Panc1 (cell line): Measurements from ENCODE around the gene AKAP13. TPM values are rescaled to one million over a fixed set of nuclear protein-coding genes. Genes with fewer than 3 reads are reported as not detected.

ENCODE experiments used
- ATAC-seq: fragments of 200-7000 bp; cut with Tn5 transposase; 2 replicates; pipeline ENCODE4 v1.9.1; 2020; ENCODE audit warnings: mild to moderate bottlenecking, moderate library complexity
- BruUV-seq: library from RNA; stranded (reverse); fragments of 400-500 nt; replicated peaks from 2 replicates; lab custom pipeline; 2021; lab: Mats Ljungman, UMichigan
- CTCF ChIA-PET: fragments of 300-600 bp; sonication (Branson Sonifier 250); formaldehyde crosslinking; loops from one replicate; lab custom pipeline; 2022; ENCODE audit warnings: antibody characterized with exemption; lab: Charles Lee
- POLR2A ChIA-PET: fragments of 300-600 bp; sonication (Branson Sonifier 250); formaldehyde crosslinking; loops from one replicate; lab custom pipeline; 2022; ENCODE audit warnings: antibody characterized with exemption; lab: Charles Lee
- DNase-seq: peaks from one replicate; pipeline ENCODE4 v3.0.0-alpha.2; 2010; ENCODE audit warnings: low read depth, low spot score
- H3K27ac ChIP-seq: 2 replicates; pipeline ENCODE4 v1.5.1; 2011; ENCODE audit warnings: mild to moderate bottlenecking, low read length, inconsistent platforms
- H3K27me3 ChIP-seq: fragments of 200-500 bp; sonication (Bioruptor generic); 2 replicates; pipeline ENCODE4 v1.6.0; 2014; ENCODE audit warnings: low read length, inconsistent platforms; ENCODE audit not compliant: control insufficient read depth, insufficient read depth
- H3K36me3 ChIP-seq: fragments of 200-500 bp; sonication (Bioruptor generic); 2 replicates; pipeline ENCODE4 v1.5.1; 2014; ENCODE audit warnings: inconsistent platforms, mild to moderate bottlenecking, low read length, moderate library complexity; ENCODE audit not compliant: control insufficient read depth, insufficient read depth
- H3K4me1 ChIP-seq: 2 replicates; pipeline ENCODE4 v1.5.1; 2011; ENCODE audit warnings: inconsistent platforms, mild to moderate bottlenecking, low read length, moderate library complexity; ENCODE audit not compliant: control insufficient read depth, insufficient read depth
- H3K4me3 ChIP-seq, 2 experiments: 2 replicates each; pipeline ENCODE4 v1.5.1; 2011 to 2012; ENCODE audit warnings: low read depth in 2 of 2, low read length in 2 of 2, mild to moderate bottlenecking in 2 of 2, inconsistent platforms in 1 of 2, moderate library complexity in 1 of 2
- H3K9me3 ChIP-seq: fragments of 200-500 bp; sonication (Bioruptor generic); 2 replicates; pipeline ENCODE4 v1.5.1; 2014; ENCODE audit warnings: low read depth, mild to moderate bottlenecking, inconsistent platforms, low read length, moderate library complexity; ENCODE audit not compliant: control insufficient read depth, insufficient read depth
- CTCF ChIP-seq: fragments of 450-650 bp; IDR thresholded peaks from 2 replicates; pipeline ENCODE4 v1.5.1; 2017; ENCODE audit warnings: mild to moderate bottlenecking
- POLR2AphosphoS5 ChIP-seq: IDR thresholded peaks from 2 replicates; pipeline ENCODE4 v1.6.1; 2012; ENCODE audit warnings: mild to moderate bottlenecking, low read depth, low read length, moderate library complexity
- SIN3A ChIP-seq: IDR thresholded peaks from 2 replicates; pipeline ENCODE4 v1.6.1; 2012; ENCODE audit warnings: low read depth, mild to moderate bottlenecking, low read length, moderate library complexity, borderline replicate concordance; ENCODE audit not compliant: insufficient read depth
- TCF7L2 ChIP-seq: IDR thresholded peaks from 2 replicates; pipeline ENCODE4 v1.6.1; 2011; ENCODE audit warnings: mild to moderate bottlenecking, low read depth, low read length, inconsistent platforms
- in situ Hi-C: cut with HindIII; loops from 2 replicates; pipeline ENCODE4 v1.10.0; 2016; ENCODE audit warnings: low sequenced_read_pairs, low pct_unique_long_range_greater_than_20kb
- intact Hi-C: fragments of 100-400 bp; cut with micrococcal nuclease; formaldehyde crosslinking; loops from one replicate; pipeline ENCODE4 v1.10.0; 2022; ENCODE audit not compliant: unreplicated experiment
- total RNA-seq: library from RNA; stranded (reverse); gene quantifications from one replicate; pipeline ENCODE4 v1.2.1, GENCODE V29; 2021; ENCODE audit not compliant: unreplicated experiment
- TF ChIP-seq, protein P1 (sequence below), 2 experiments: IDR thresholded peaks; 2 replicates each; pipeline ENCODE4 v1.6.1; 2011 to 2012; ENCODE audit warnings: low read depth in 2 of 2, control low read depth in 1 of 2, low read length in 1 of 2, mild to moderate bottlenecking in 1 of 2, moderate library complexity in 1 of 2; ENCODE audit not compliant: insufficient read depth in 1 of 2

The AKAP13 gene
- total RNA-seq, 1 experiment from 2014 or later, result 94.2 TPM

GRCh38 chr15:85687329-85687728 lies 306.9 kb downstream of the AKAP13 start:
- intact Hi-C loops (no loop called here), in situ Hi-C loops (no loop called here)
- Histone ChIP-seq H3K9me3 (no peaks in the 10 kb centered on the region), H3K27me3 (no peaks in the 10 kb centered on the region), H3K4me1 (no peaks in the 10 kb centered on the region), H3K27ac (no peak overlapping the region), H3K36me3 (peaks cover 12% of the 10 kb centered on the region), H3K4me3 (no peak overlapping the region)
- BruUV-seq, result no TSS peak
- POLR2A ChIA-PET, result interaction anchor here (0.6 kb wide), 1 partner anchor 31 kb away, joined by 10 read pairs; no protein-coding TSS in a partner anchor
- DNase-seq, result no peak
- CTCF ChIA-PET, result no interaction called here
- TF ChIP-seq TCF7L2 (no peak), SIN3A (no peak), POLR2AphosphoS5 (no peak), CTCF (no peak)
- TF ChIP-seq, protein P1, sequence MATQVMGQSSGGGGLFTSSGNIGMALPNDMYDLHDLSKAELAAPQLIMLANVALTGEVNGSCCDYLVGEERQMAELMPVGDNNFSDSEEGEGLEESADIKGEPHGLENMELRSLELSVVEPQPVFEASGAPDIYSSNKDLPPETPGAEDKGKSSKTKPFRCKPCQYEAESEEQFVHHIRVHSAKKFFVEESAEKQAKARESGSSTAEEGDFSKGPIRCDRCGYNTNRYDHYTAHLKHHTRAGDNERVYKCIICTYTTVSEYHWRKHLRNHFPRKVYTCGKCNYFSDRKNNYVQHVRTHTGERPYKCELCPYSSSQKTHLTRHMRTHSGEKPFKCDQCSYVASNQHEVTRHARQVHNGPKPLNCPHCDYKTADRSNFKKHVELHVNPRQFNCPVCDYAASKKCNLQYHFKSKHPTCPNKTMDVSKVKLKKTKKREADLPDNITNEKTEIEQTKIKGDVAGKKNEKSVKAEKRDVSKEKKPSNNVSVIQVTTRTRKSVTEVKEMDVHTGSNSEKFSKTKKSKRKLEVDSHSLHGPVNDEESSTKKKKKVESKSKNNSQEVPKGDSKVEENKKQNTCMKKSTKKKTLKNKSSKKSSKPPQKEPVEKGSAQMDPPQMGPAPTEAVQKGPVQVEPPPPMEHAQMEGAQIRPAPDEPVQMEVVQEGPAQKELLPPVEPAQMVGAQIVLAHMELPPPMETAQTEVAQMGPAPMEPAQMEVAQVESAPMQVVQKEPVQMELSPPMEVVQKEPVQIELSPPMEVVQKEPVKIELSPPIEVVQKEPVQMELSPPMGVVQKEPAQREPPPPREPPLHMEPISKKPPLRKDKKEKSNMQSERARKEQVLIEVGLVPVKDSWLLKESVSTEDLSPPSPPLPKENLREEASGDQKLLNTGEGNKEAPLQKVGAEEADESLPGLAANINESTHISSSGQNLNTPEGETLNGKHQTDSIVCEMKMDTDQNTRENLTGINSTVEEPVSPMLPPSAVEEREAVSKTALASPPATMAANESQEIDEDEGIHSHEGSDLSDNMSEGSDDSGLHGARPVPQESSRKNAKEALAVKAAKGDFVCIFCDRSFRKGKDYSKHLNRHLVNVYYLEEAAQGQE (IDR thresholded peaks at IDR 0.05; ENCODE audit: insufficient read depth in 1 of 2, low read depth in 2 of 2, low read length in 1 of 2), result no peak
- ATAC-seq, result no peak

GRCh38 chr15:85688711-85689110 lies 308.3 kb downstream of the AKAP13 start:
- ATAC-seq (no peak), DNase-seq (no peak)
- Histone ChIP-seq H3K27me3 (no peaks in the 10 kb centered on the region), H3K4me1 (no peaks in the 10 kb centered on the region), H3K4me3 (no peak overlapping the region), H3K36me3 (peaks cover 18% of the 10 kb centered on the region), H3K9me3 (no peaks in the 10 kb centered on the region), H3K27ac (no peak overlapping the region)
- no TSS peak for BruUV-seq
- POLR2A ChIA-PET, result no interaction called here
- in situ Hi-C loops, result no loop called here
- intact Hi-C loops, result no loop called here
- TF ChIP-seq, protein P1 (IDR thresholded peaks at IDR 0.05; ENCODE audit: insufficient read depth in 1 of 2, low read depth in 2 of 2, low read length in 1 of 2), result no peak
- TF ChIP-seq POLR2AphosphoS5, result no peak
- TF ChIP-seq TCF7L2, result no peak
- CTCF ChIA-PET, result no interaction called here
